Stimulated activated effector memory CD8-positive, alpha-beta T cell treated with anti-CD3 and anti-CD28 coated beads, Interleukin-12 subunit alpha, Interleukin-12 subunit beta, amount 100 ng/mL, for 72 hours (primary cell): ENCODE results near the gene DLEU7.

Source experiments
- ATAC-seq: fragments of 150-1000 bp; cut with Tn5 transposase; 2 replicates; pipeline ENCODE4 v1.10.0; 2021
- DNase-seq, 2 donors: peaks; one replicate each; pipeline ENCODE4 v3.0.0; 2021 to 2022; ENCODE audit warnings: low spot score in 2 of 2
- H3K27ac Mint-ChIP-seq: one replicate; pipeline ENCODE4 v1.8.0; 2022; ENCODE audit warnings: mild to moderate bottlenecking, mixed read lengths
- H3K36me3 Mint-ChIP-seq: one replicate; pipeline ENCODE4 v1.8.0; 2022; ENCODE audit warnings: mild to moderate bottlenecking, mixed read lengths
- H3K4me1 Mint-ChIP-seq: one replicate; pipeline ENCODE4 v1.8.0; 2022; ENCODE audit warnings: mixed read lengths
- H3K4me3 Mint-ChIP-seq: one replicate; pipeline ENCODE4 v1.8.0; 2022; ENCODE audit warnings: mild to moderate bottlenecking, mixed read lengths
- H3K9me3 Mint-ChIP-seq: one replicate; pipeline ENCODE4 v1.8.0; 2022; ENCODE audit warnings: mixed read lengths

DLEU7 gene

DNA sequence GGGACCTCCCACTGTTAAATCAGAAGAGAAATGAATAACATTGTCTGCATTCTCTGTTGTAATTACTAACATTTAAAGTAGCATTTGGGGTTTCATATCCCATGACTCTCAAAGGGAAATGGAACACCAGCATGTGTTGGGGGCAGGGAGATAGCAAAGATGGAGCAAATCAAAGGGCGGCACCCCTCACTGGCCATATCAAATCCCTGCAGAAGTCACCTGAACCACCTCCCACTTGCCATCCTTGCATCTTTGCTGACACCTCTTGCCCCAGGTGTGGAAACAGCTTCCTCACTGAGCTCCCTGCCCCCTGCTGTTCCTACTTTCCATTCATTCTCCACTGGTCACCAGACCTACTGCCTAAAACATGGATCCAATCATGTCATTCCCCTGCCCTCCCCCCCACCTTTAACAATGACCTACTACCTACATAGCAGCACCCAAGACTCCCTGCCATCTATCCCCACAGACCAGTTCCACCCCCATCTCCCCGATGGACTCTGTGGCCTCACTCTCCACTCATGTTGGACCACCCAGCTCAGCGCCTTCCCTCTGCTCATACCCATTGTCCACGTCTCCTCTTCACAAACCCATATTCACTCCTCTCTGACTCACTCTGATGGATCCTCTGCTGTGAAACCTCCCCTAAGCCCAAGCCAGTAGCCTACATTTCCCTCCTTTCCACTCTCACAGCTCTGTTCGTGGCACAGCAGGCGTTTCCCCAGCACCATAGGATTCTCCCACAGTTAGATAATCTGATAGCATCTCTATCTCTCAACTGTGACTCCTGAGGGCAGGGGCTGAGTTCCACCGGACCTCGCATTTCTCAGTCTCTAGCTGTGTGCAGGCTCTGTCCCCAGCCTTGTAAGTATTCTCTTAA, 55.9 kb downstream of the DLEU7 start:
- ATAC-seq = peak; percentile 28
- peak overlapping the region; percentile 16 for H3K27ac Mint-ChIP-seq
- H3K36me3 Mint-ChIP-seq = no peaks in the 10 kb centered on the region
- H3K4me1 Mint-ChIP-seq = no peaks in the 10 kb centered on the region
- H3K4me3 Mint-ChIP-seq = no peak overlapping the region
- no peaks in the 10 kb centered on the region for H3K9me3 Mint-ChIP-seq
- no peak for DNase-seq

GRCh38 chr13:50783717-50784290, 59.7 kb downstream of the DLEU7 start:
- no peak overlapping the region for H3K27ac Mint-ChIP-seq
- no peaks in the 10 kb centered on the region for H3K36me3 Mint-ChIP-seq
- no peaks in the 10 kb centered on the region for H3K4me1 Mint-ChIP-seq
- no peak for DNase-seq
- H3K9me3 Mint-ChIP-seq = no peaks in the 10 kb centered on the region
- no peak overlapping the region for H3K4me3 Mint-ChIP-seq
- ATAC-seq = no peak

- H3K4me1 Mint-ChIP-seq = no peaks in the 10 kb centered on the region
- no peaks in the 10 kb centered on the region for H3K36me3 Mint-ChIP-seq
- DNase-seq (no peak), ATAC-seq (no peak)
- no peaks in the 10 kb centered on the region for H3K9me3 Mint-ChIP-seq
- no peak overlapping the region for H3K4me3 Mint-ChIP-seq
- H3K27ac Mint-ChIP-seq = no peak overlapping the region
These were observed 60.4 kb downstream of the DLEU7 start for GRCh38 chr13:50783066-50783465.

GRCh38 chr13:50780201-50781015, 63.1 kb downstream of the DLEU7 start:
- no peaks in the 10 kb centered on the region for H3K36me3 Mint-ChIP-seq
- H3K4me3 Mint-ChIP-seq = no peak overlapping the region
- no peak for ATAC-seq
- H3K4me1 Mint-ChIP-seq = no peaks in the 10 kb centered on the region
- no peak overlapping the region for H3K27ac Mint-ChIP-seq
- H3K9me3 Mint-ChIP-seq = peaks cover 4% of the 10 kb centered on the region
- no peak for DNase-seq

DNA sequence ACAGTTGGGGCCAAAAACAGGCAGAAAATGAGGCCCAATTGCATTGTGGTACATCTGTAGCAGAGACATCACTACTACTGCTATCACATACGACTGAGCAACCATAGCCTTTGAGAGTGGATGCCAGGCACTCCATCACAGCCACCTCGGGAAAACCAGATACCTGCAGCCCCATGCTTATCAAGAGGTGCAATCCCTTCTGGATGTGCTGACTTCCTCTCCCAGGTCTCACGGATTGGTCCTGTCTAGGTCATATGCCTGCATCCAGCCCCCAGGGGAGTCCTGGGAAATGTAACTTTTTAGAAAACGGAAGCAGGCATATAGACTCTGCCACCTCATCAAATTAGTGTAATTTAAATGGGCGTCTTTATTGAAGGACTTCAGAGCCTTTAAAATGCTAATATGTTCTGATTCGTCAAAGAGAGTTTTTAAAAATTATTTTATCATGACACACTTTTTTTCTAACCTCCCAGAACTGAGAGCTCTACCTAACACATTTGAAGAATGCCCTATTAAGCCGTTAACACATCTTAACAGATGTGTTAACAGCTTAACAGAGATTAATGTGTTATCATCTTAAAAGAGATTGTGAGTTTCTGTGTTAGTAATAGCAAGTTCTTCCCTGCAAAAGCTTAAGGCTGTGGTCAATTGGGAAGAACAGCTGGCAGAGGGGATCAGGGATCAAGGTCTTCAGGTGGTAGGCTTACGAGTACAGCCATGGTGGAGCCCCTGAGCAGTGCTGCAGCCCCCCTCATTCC, 63.9 kb downstream of the DLEU7 start:
- H3K4me3 Mint-ChIP-seq = no peak overlapping the region
- no peak overlapping the region for H3K27ac Mint-ChIP-seq
- H3K9me3 Mint-ChIP-seq = peaks cover 8% of the 10 kb centered on the region
- no peak for ATAC-seq
- DNase-seq = no peak
- no peaks in the 10 kb centered on the region for H3K4me1 Mint-ChIP-seq
- no peaks in the 10 kb centered on the region for H3K36me3 Mint-ChIP-seq
